ENCODE measurements around the gene SZT2. TPM values are rescaled to one million over a fixed set of nuclear protein-coding genes. Genes with fewer than 3 reads are reported as not detected.

The SZT2 gene
- total and polyA plus RNA-seq, 10 of the 15 experiments (the other 5 are each of a cell fraction or from before 2014, with no cell fraction given) = 1.4 to 38.3 (median 12.7) TPM

GRCh38 chr1:43405219-43405875 lies 15.6 kb downstream of the SZT2 start (continued):
- TF ChIP-seq MTA3 (IDR thresholded peaks at IDR 0.05; ENCODE audit: borderline replicate concordance, low read length) = no peak
- TF ChIP-seq ZNF24 (IDR thresholded peaks at IDR 0.05) = no peak
- no peak for TF ChIP-seq WRNIP1 (IDR thresholded peaks at IDR 0.05; ENCODE audit: borderline replicate concordance, low read depth, low read length)
- no peak for TF ChIP-seq PBX3 (IDR thresholded peaks at IDR 0.05; ENCODE audit: insufficient replicate concordance, low read depth, low read length)
- TF ChIP-seq GABPA (IDR thresholded peaks at IDR 0.05; ENCODE audit: low read depth) = no peak
- no peak for TF ChIP-seq CTCF (IDR thresholded peaks at IDR 0.05 in 2 of 3, conservative IDR thresholded peaks at IDR 0.05 in 1 of 3; ENCODE audit: control insufficient read depth in 2 of 3, extremely low read depth in 1 of 3, insufficient read depth in 1 of 3, low read depth in 3 of 3, low read length in 3 of 3)

GRCh38 chr1:43405876-43406234 lies 16.2 kb downstream of the SZT2 start:
- H3K79me2 ChIP-seq (ENCODE audit: control insufficient read depth, insufficient read depth, low read length) = no peaks in the 10 kb centered on the region
- ATAC-seq (no peak), DNase-seq (ENCODE audit: low read depth, low spot score) (no peak), FAIRE-seq (no peak)
- ChIA-PET SMC1A (ENCODE audit: uncharacterized antibody, unreplicated experiment) (no interaction called here), POLR2A (no interaction called here), RAD21 (ENCODE audit: unreplicated experiment) (no interaction called here), CTCF (no interaction called here)
- peaks cover 4 to 20% of the 10 kb centered on the region in 2 experiments for H3K36me3 ChIP-seq (ENCODE audit: control insufficient read depth in 2 of 2, insufficient read depth in 2 of 2, low read length in 1 of 2)
- WGBS (ENCODE audit: insufficient coverage, insufficient replicate concordance, low lambda C conversion rate, missing lambda C conversion rate) = 93% methylated on average over 2 of the region's 2 CpGs
- no peaks in the 10 kb centered on the region for H4K20me1 ChIP-seq (ENCODE audit: control insufficient read depth, insufficient read depth)
- no peak overlapping the region for H3K4me3 ChIP-seq
- no peak overlapping the region for H3K9ac ChIP-seq (ENCODE audit: control insufficient read depth, insufficient read depth, low read length)
- H3K27me3 ChIP-seq (replicated peaks in 1 of 2; ENCODE audit: control insufficient read depth in 2 of 2, insufficient read depth in 2 of 2, low read length in 1 of 2) = no peaks in the 10 kb centered on the region
- H2AFZ ChIP-seq (ENCODE audit: control insufficient read depth, low read depth, low read length) = no peak overlapping the region
- no TSS peak for BruUV-seq (replicated peaks)
- no peaks in the 10 kb centered on the region for H3K9me3 ChIP-seq (replicated peaks; ENCODE audit: control insufficient read depth, insufficient read depth, low read length)
- no peaks in the 10 kb centered on the region for H3K4me1 ChIP-seq (ENCODE audit: control insufficient read depth, insufficient read depth, low read length)
- no peak overlapping the region for H3K27ac ChIP-seq (ENCODE audit: control insufficient read depth, insufficient read depth)
- intact Hi-C loops (cut with micrococcal nuclease; ENCODE audit: unreplicated experiment) (no loop called here), in situ Hi-C loops (cut with MboI) (no loop called here)
- H3K4me2 ChIP-seq (ENCODE audit: control insufficient read depth, insufficient read depth) = no peak overlapping the region
- TF ChIP-seq BCL11A (IDR thresholded peaks at IDR 0.05; ENCODE audit: low read depth, low read length) (no peak), CBX3 (IDR thresholded peaks at IDR 0.05; ENCODE audit: borderline replicate concordance, low read depth) (no peak), SREBF1 (IDR thresholded peaks at IDR 0.05; ENCODE audit: low read length) (no peak), NFXL1 (IDR thresholded peaks at IDR 0.05; ENCODE audit: borderline replicate concordance) (no peak), CHD4 (IDR thresholded peaks at IDR 0.05) (no peak), ZBED1 (IDR thresholded peaks at IDR 0.05; ENCODE audit: borderline replicate concordance) (no peak), BRCA1 (IDR thresholded peaks at IDR 0.05; ENCODE audit: low read depth, low read length) (no peak), POU2F2 (IDR thresholded peaks at IDR 0.05; ENCODE audit: borderline replicate concordance, low read depth, low read length) (no peak), SKIL (IDR thresholded peaks at IDR 0.05; ENCODE audit: low read depth, poor library complexity, severe bottlenecking) (no peak)

Data from GM12878 (cell line).